H1 (cell line): ENCODE results near the gene KRTAP4-1.

Experiments used
- BACH1 ChIP-seq: IDR thresholded peaks from 2 replicates; pipeline ENCODE4 v1.6.1; 2012; ENCODE audit warnings: low read length, improper control_type of control experiment
- EGR1 ChIP-seq: IDR thresholded peaks from 2 replicates; pipeline ENCODE4 v1.6.1; 2011; ENCODE audit warnings: low read depth, low read length, borderline replicate concordance
- EP300 ChIP-seq, 2 experiments: IDR thresholded peaks; 1 replicate in 1 of 2; 2 replicates in 1 of 2; pipeline ENCODE4 v1.6.1; 2011 to 2012; ENCODE audit warnings: low read depth in 2 of 2, low read length in 2 of 2, mild to moderate bottlenecking in 2 of 2, borderline replicate concordance in 1 of 2, inconsistent platforms in 1 of 2, moderate library complexity in 1 of 2
- POLR2A ChIP-seq, 2 experiments: IDR thresholded peaks; 1 replicate in 1 of 2; 2 replicates in 1 of 2; pipeline ENCODE4 v1.6.1; 2011; ENCODE audit warnings: low read depth in 2 of 2, low read length in 2 of 2, mild to moderate bottlenecking in 2 of 2; ENCODE audit errors: control extremely low read depth in 1 of 2
- RAD21 ChIP-seq, 2 experiments: IDR thresholded peaks in 1 of 2; conservative IDR thresholded peaks in 1 of 2; 2 replicates each; pipeline ENCODE4 v1.6.1; 2011; ENCODE audit warnings: low read depth in 2 of 2, low read length in 2 of 2, improper control_type of control experiment in 1 of 2, inconsistent platforms in 1 of 2, mild to moderate bottlenecking in 1 of 2, moderate library complexity in 1 of 2
- RBBP5 ChIP-seq: IDR thresholded peaks from 2 replicates; pipeline ENCODE4 v1.7.1; 2012; ENCODE audit warnings: low read depth, mild to moderate bottlenecking, inconsistent platforms, low read length, moderate library complexity, borderline replicate concordance
- RXRA ChIP-seq: IDR thresholded peaks from 2 replicates; pipeline ENCODE4 v1.6.1; 2011; ENCODE audit warnings: low read depth, mild to moderate bottlenecking, low read length, moderate library complexity; ENCODE audit not compliant: insufficient read depth
- SIX5 ChIP-seq: IDR thresholded peaks from 2 replicates; pipeline ENCODE4 v1.6.1; 2011; ENCODE audit warnings: mild to moderate bottlenecking, low read depth, low read length
- SP1 ChIP-seq: IDR thresholded peaks from 2 replicates; pipeline ENCODE4 v1.6.1; 2011; ENCODE audit warnings: low read depth, low read length
- SRF ChIP-seq: IDR thresholded peaks from 2 replicates; pipeline ENCODE4 v1.6.1; 2011; ENCODE audit warnings: mild to moderate bottlenecking, low read depth, low read length, moderate library complexity
- SUZ12 ChIP-seq: fragments of 200-600 bp; sonication (generic); IDR thresholded peaks from 2 replicates; pipeline ENCODE4 v1.6.1; 2012; ENCODE audit warnings: mild to moderate bottlenecking, inconsistent platforms, low read length, moderate library complexity, mixed read lengths
- TEAD4 ChIP-seq: IDR thresholded peaks from 2 replicates; pipeline ENCODE4 v1.6.1; 2012; ENCODE audit warnings: low read depth, low read length, inconsistent platforms, mixed read lengths
- TF ChIP-seq, protein P1 (sequence below): IDR thresholded peaks from 2 replicates; pipeline ENCODE4 v1.6.1; 2012; ENCODE audit warnings: inconsistent platforms
- TF ChIP-seq, protein P2 (sequence below), 3 experiments: IDR thresholded peaks; 1 replicate in 2 of 3; 2 replicates in 1 of 3; pipeline versions ENCODE4 v1.5.1 to v1.6.1; 2011; ENCODE audit warnings: low read length in 3 of 3, mild to moderate bottlenecking in 3 of 3, inconsistent platforms in 2 of 3, low read depth in 1 of 3, moderate library complexity in 1 of 3; ENCODE audit not compliant: insufficient read depth in 1 of 3; ENCODE audit errors: control extremely low read depth in 1 of 3

DNA sequence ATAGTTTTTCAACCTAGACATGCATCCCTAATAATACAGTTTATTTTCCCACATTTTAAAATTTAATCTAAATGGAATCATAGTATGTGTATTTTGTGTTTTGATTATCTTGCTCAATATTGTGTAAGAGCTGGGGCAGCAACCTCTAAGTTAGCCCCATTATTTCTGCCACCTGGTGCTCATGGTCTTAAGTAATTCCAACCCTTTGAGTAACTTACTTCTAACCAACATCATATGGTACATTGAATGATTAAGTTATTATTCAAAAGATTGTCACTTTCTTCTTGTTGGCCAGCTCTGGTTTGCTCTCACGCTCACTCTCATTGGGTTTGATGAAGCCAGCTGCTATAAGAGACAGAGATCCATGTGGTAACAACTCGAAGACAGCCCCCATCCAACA, 12.8 kb downstream of the KRTAP4-1 start:
- TF ChIP-seq, protein P1, sequence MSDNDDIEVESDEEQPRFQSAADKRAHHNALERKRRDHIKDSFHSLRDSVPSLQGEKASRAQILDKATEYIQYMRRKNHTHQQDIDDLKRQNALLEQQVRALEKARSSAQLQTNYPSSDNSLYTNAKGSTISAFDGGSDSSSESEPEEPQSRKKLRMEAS = no peak
- TF ChIP-seq, protein P2, sequence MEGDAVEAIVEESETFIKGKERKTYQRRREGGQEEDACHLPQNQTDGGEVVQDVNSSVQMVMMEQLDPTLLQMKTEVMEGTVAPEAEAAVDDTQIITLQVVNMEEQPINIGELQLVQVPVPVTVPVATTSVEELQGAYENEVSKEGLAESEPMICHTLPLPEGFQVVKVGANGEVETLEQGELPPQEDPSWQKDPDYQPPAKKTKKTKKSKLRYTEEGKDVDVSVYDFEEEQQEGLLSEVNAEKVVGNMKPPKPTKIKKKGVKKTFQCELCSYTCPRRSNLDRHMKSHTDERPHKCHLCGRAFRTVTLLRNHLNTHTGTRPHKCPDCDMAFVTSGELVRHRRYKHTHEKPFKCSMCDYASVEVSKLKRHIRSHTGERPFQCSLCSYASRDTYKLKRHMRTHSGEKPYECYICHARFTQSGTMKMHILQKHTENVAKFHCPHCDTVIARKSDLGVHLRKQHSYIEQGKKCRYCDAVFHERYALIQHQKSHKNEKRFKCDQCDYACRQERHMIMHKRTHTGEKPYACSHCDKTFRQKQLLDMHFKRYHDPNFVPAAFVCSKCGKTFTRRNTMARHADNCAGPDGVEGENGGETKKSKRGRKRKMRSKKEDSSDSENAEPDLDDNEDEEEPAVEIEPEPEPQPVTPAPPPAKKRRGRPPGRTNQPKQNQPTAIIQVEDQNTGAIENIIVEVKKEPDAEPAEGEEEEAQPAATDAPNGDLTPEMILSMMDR (IDR thresholded peaks at IDR 0.05; ENCODE audit: control extremely low read depth in 1 of 3, insufficient read depth in 1 of 3, low read depth in 1 of 3, low read length in 3 of 3) = no peak
- no peak for TF ChIP-seq RAD21 (IDR thresholded peaks at IDR 0.05 in 1 of 2, conservative IDR thresholded peaks at IDR 0.05 in 1 of 2; ENCODE audit: low read depth in 2 of 2, low read length in 2 of 2)
- TF ChIP-seq SUZ12 = no peak
- TF ChIP-seq TEAD4 = no peak
- no peak for TF ChIP-seq POLR2A (IDR thresholded peaks at IDR 0.05; ENCODE audit: control extremely low read depth in 1 of 2, low read depth in 2 of 2, low read length in 2 of 2)
- no peak for TF ChIP-seq RXRA
- no peak for TF ChIP-seq EGR1
- no peak for TF ChIP-seq SRF
- TF ChIP-seq EP300 (IDR thresholded peaks at IDR 0.05; ENCODE audit: borderline replicate concordance in 1 of 2, low read depth in 2 of 2, low read length in 2 of 2) = no peak
- no peak for TF ChIP-seq RBBP5
- no peak for TF ChIP-seq SIX5
- TF ChIP-seq SP1 = no peak
- TF ChIP-seq BACH1 = no peak
